CD14-positive monocyte (primary cell): ENCODE data around the gene ABHD12. TPM values are rescaled to one million over a fixed set of nuclear protein-coding genes. Genes with fewer than 3 reads are reported as not detected.
"Not testable (repeated sequence)": the region's sequence is repeated elsewhere in the genome, so short reads cannot be mapped to it uniquely, and the experiment has no call there.

ENCODE experiments used
- DNase-seq, 3 donors: peaks; one replicate each; pipeline ENCODE4 v3.0.0-alpha.2; 2011 to 2022
- H2AFZ ChIP-seq: 2 replicates; pipeline ENCODE4 v1.6.0; 2012; ENCODE audit warnings: mild to moderate bottlenecking, low read depth, low read length, inconsistent platforms; ENCODE audit not compliant: insufficient read depth, poor library complexity, severe bottlenecking
- H3K27ac ChIP-seq, 2 donors: 1 replicate in 1 of 2; 2 replicates in 1 of 2; pipeline ENCODE4 v1.5.1; 2012 to 2013; ENCODE audit warnings: low read length in 2 of 2, control low read depth in 1 of 2, inconsistent platforms in 1 of 2, low read depth in 1 of 2, mild to moderate bottlenecking in 1 of 2
- H3K27me3 ChIP-seq, 2 donors: one replicate each; pipeline versions ENCODE4 v1.6.0 to v1.6.1; 2011 to 2013; ENCODE audit warnings: low read length in 2 of 2; ENCODE audit not compliant: control insufficient read depth in 2 of 2, insufficient read depth in 2 of 2
- H3K36me3 ChIP-seq, 2 donors: replicated peaks in 1 of 2; 1 replicate in 1 of 2; 2 replicates in 1 of 2; pipeline versions ENCODE4 v1.5.1 to v1.6.1; 2012 to 2013; ENCODE audit warnings: low read length in 2 of 2, control low read depth in 1 of 2, inconsistent platforms in 1 of 2, mild to moderate bottlenecking in 1 of 2; ENCODE audit not compliant: insufficient read depth in 2 of 2, control insufficient read depth in 1 of 2
- H3K4me1 ChIP-seq, 2 donors: 1 replicate in 1 of 2; 2 replicates in 1 of 2; pipeline versions ENCODE4 v1.5.1 to v1.6.1; 2012 to 2013; ENCODE audit warnings: low read length in 2 of 2, control low read depth in 1 of 2, inconsistent platforms in 1 of 2, mild to moderate bottlenecking in 1 of 2, moderate library complexity in 1 of 2; ENCODE audit not compliant: insufficient read depth in 2 of 2, control insufficient read depth in 1 of 2
- H3K4me2 ChIP-seq: replicated peaks from 2 replicates; pipeline ENCODE3; 2012; ENCODE audit warnings: low read length, moderate library complexity, mild to moderate bottlenecking; ENCODE audit not compliant: poor library complexity, severe bottlenecking; ENCODE audit errors: extremely low read depth
- H3K4me3 ChIP-seq, 3 experiments: fragments of 200-600 bp in 1 of 3; sonication (generic) in 1 of 3; replicated peaks in 1 of 3; 1 replicate in 2 of 3; 2 replicates in 1 of 3; pipeline ENCODE4 v1.5.1; 2011 to 2013; ENCODE audit warnings: low read length in 3 of 3, mild to moderate bottlenecking in 3 of 3, control low read depth in 2 of 3, low read depth in 2 of 3, inconsistent platforms in 1 of 3, moderate library complexity in 1 of 3
- H3K79me2 ChIP-seq: 2 replicates; pipeline ENCODE4 v1.6.0; 2012; ENCODE audit warnings: mild to moderate bottlenecking, control low read depth, inconsistent platforms, low read length, moderate library complexity; ENCODE audit not compliant: insufficient read depth
- H3K9ac ChIP-seq: 2 replicates; pipeline ENCODE4 v1.6.0; 2017; ENCODE audit warnings: low read length, mild to moderate bottlenecking; ENCODE audit not compliant: insufficient read depth, poor library complexity, severe bottlenecking
- H3K9me3 ChIP-seq, 2 donors: replicated peaks in 1 of 2; 1 replicate in 1 of 2; 2 replicates in 1 of 2; pipeline versions ENCODE4 v1.5.1 to v1.6.1; 2012 to 2013; ENCODE audit warnings: low read length in 2 of 2, control low read depth in 1 of 2; ENCODE audit not compliant: control insufficient read depth in 1 of 2, insufficient read depth in 1 of 2
- H4K20me1 ChIP-seq: 2 replicates; pipeline ENCODE4 v1.6.0; 2012; ENCODE audit warnings: mild to moderate bottlenecking, low read length, control low read depth, moderate library complexity; ENCODE audit not compliant: insufficient read depth
- H3K27ac Mint-ChIP-seq, 7 donors: one replicate each; pipeline ENCODE4 v1.8.0; 2020; ENCODE audit warnings: mild to moderate bottlenecking in 7 of 7, mixed read lengths in 7 of 7, moderate library complexity in 6 of 7, inconsistent platforms in 2 of 7
- H3K27me3 Mint-ChIP-seq, 3 donors: one replicate each; pipeline ENCODE4 v1.8.0; 2021 to 2022; ENCODE audit warnings: low read depth in 3 of 3, mild to moderate bottlenecking in 3 of 3, mixed read lengths in 3 of 3, moderate library complexity in 3 of 3, inconsistent platforms in 1 of 3
- H3K36me3 Mint-ChIP-seq, 2 donors: one replicate each; pipeline ENCODE4 v1.8.0; 2020; ENCODE audit warnings: mixed read lengths in 2 of 2, inconsistent platforms in 1 of 2, mild to moderate bottlenecking in 1 of 2
- H3K4me1 Mint-ChIP-seq: one replicate; pipeline ENCODE4 v1.8.0; 2020; ENCODE audit warnings: mild to moderate bottlenecking, mixed read lengths
- H3K4me3 Mint-ChIP-seq, 2 donors: one replicate each; pipeline ENCODE4 v1.8.0; 2020; ENCODE audit warnings: mild to moderate bottlenecking in 2 of 2, mixed read lengths in 2 of 2, moderate library complexity in 1 of 2
- H3K9me3 Mint-ChIP-seq, 7 donors: one replicate each; pipeline ENCODE4 v1.8.0; 2020 to 2022; ENCODE audit warnings: mixed read lengths in 7 of 7, mild to moderate bottlenecking in 6 of 7, moderate library complexity in 6 of 7, inconsistent platforms in 2 of 7
- CTCF ChIP-seq: fragments of 200-600 bp; IDR thresholded peaks from one replicate; pipeline ENCODE4 v1.8.0; 2022; ENCODE audit warnings: antibody characterized with exemption, mild to moderate bottlenecking
- WGBS: methylation state at CpG from one replicate; pipeline ENCODE4 v1.1.5; 2013; ENCODE audit warnings: missing lambda C conversion rate; ENCODE audit not compliant: insufficient coverage; 5-methylcytosine and 5-hydroxymethylcytosine counted together
- intact Hi-C, 2 donors: fragments of 100-400 bp; cut with micrococcal nuclease; formaldehyde crosslinking; loops; one replicate each; pipeline versions ENCODE4 v1.15.0 to v1.15.1; 2023
- polyA plus RNA-seq, 3 donors: library from polyadenylated mRNA; depleted of rRNA in 1 of 3; unstranded in 2 of 3; stranded (reverse) in 1 of 3; fragments of 300-500 nt in 2 of 3; fragments of >200 nt in 1 of 3; fragmentation: Illumina TruSeq in 2 of 3; gene quantifications; 1 replicate in 2 of 3; 2 replicates in 1 of 3; pipeline ENCODE4 v1.2.3, GENCODE V29; 2012 to 2021

ABHD12 gene
- polyA plus RNA-seq, 3 donors = 20.3 to 34.5 (median 32.1) TPM

DNA sequence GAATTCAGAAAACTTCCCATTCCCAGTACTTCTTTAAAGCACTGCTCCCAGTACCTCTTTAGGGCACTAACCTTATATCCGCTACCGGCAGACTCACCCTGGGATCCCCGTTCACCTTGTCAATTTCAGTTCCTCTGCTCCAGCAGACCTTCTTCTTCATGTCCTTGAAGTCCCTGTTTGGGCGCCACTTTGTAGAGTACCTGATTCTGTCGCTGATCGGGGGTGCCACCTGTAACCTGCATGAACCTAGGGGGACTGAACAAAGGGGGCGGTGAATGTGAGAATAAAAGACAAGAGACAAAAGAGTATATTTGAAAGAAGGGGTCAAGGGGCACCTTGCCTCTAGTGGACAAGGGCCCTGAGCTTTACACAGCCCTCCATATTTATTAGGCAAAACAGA lies 11.9 kb upstream of the ABHD12 start:
- Mint-ChIP-seq H3K36me3 (peaks cover 0 to 3% of the 10 kb centered on the region in 2 donors), H3K27ac (no peak overlapping the region), H3K4me1 (peaks cover 11% of the 10 kb centered on the region), H3K4me3 (no peak overlapping the region), H3K27me3 (peaks cover 2 to 4% (median 3%) of the 10 kb centered on the region in 3 donors), H3K9me3 (peaks cover 23 to 46% (median 37%) of the 10 kb centered on the region in 7 donors)
- Histone ChIP-seq H4K20me1 (no peaks in the 10 kb centered on the region), H3K79me2 (no peaks in the 10 kb centered on the region), H3K27me3 (no peaks in the 10 kb centered on the region), H3K4me1 (peaks cover 5 to 11% of the 10 kb centered on the region in 2 donors), H3K9me3 (peaks cover 26 to 34% of the 10 kb centered on the region in 2 donors), H3K36me3 (no peaks in the 10 kb centered on the region), H2AFZ (no peak overlapping the region), H3K4me3 (no peak overlapping the region), H3K9ac (no peak overlapping the region), H3K4me2 (no peak overlapping the region), H3K27ac (no peak overlapping the region)
- WGBS = 93% methylated on average over 3 of the region's 7 CpGs
- intact Hi-C loops = loop anchor here in 1 of 2 donors (10.0 kb wide), 1 partner anchor 408 kb away; the partner anchor contains the start of gene APMAP
- DNase-seq = no peak
- TF ChIP-seq CTCF = no peak

DNA sequence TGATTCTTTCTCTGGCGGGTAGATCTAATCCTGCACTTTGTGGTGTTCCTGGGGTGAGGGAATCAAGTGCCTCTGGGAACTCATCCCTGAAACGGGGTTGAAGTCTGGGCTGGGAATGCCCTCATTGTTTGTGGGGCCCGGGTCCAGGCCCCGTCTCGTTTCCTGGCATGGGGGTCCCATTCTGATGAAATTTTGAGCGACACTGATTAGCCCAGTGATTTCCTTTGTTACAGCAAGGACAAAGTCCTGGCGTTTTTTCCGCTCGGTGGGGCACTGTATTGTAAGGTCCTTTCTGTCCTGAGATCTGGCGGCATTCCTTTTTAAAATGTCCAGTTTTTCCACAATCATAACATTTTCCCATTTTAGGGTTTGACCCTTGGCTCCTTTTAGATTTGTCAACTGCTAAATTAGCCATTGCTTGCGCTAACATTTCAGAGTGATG lies 9.7 kb upstream of the ABHD12 start:
- not testable (repeated sequence) for DNase-seq, H3K36me3 Mint-ChIP-seq, H3K4me3 ChIP-seq, H3K4me3 Mint-ChIP-seq, H2AFZ ChIP-seq, H3K4me1 Mint-ChIP-seq, H3K9ac ChIP-seq, H3K27ac ChIP-seq, H3K4me2 ChIP-seq, H3K4me1 ChIP-seq, H3K79me2 ChIP-seq, H3K36me3 ChIP-seq, H3K27me3 ChIP-seq, H3K27me3 Mint-ChIP-seq, H3K27ac Mint-ChIP-seq, H4K20me1 ChIP-seq
- peaks cover 23 to 44% (median 37%) of the 10 kb centered on the region in 7 donors for H3K9me3 Mint-ChIP-seq
- peaks cover 26 to 34% of the 10 kb centered on the region in 2 donors for H3K9me3 ChIP-seq
- intact Hi-C loops = loop anchor here in 1 of 2 donors (10.0 kb wide), 1 partner anchor 406 kb away; the partner anchor contains the start of gene APMAP
- WGBS = 92% methylated on average over 6 of the region's 11 CpGs
